A549 (cell line): ENCODE measurements around the gene TEX11. TPM values are rescaled to one million over a fixed set of nuclear protein-coding genes. Genes with fewer than 3 reads are reported as not detected.

Source experiments
- ATAC-seq, 2 experiments: fragments of 200-7000 bp in 1 of 2; fragments of >200 bp in 1 of 2; cut with Nextera tagmentation in 1 of 2; cut with Tn5 transposase in 1 of 2; 3 replicates each; pipeline versions ENCODE4 v1.8.0 to v1.9.1; 2018 to 2020; ENCODE audit warnings: mild to moderate bottlenecking in 1 of 2, moderate library complexity in 1 of 2
- CTCF ChIA-PET: fragments of 300-600 bp; sonication (Branson Sonifier 250); formaldehyde crosslinking; extraction: SDS; loops from one replicate; lab custom pipeline; 2021; ENCODE audit warnings: antibody characterized with exemption, inconsistent platforms; lab: Yijun Ruan, JAX
- POLR2A ChIA-PET: fragments of 350-600 bp; formaldehyde crosslinking; extraction: SDS; loops from one replicate; lab custom pipeline; 2021; ENCODE audit warnings: antibody characterized with exemption, inconsistent platforms; lab: Yijun Ruan, JAX
- DNase-seq, 2 experiments: peaks; one replicate each; pipeline versions ENCODE4 v3.0.0 to v3.0.0-alpha.2; 2011 to 2016; ENCODE audit warnings: low read depth in 1 of 2, low spot score in 1 of 2
- FAIRE-seq: peaks from 2 replicates; lab custom pipeline; 2011; peaks lifted over from hg19 to GRCh38; lab: Jason Lieb, UNC
- H3K27ac ChIP-seq, 2 experiments: fragments of >200 bp; sonication (Bioruptor Twin); formaldehyde crosslinking; 3 replicates each; pipeline ENCODE4 v1.5.1; 2016 to 2017
- H3K4me1 ChIP-seq: fragments of >200 bp; sonication (Bioruptor Twin); formaldehyde crosslinking; 3 replicates; pipeline ENCODE4 v1.6.1; 2016
- H3K4me2 ChIP-seq: fragments of >200 bp; sonication (Bioruptor Twin); formaldehyde crosslinking; 3 replicates; pipeline ENCODE4 v1.6.1; 2016
- H3K4me3 ChIP-seq: fragments of >200 bp; sonication (Bioruptor Twin); formaldehyde crosslinking; 3 replicates; pipeline ENCODE4 v1.5.1; 2016
- H3K9me3 ChIP-seq: fragments of >200 bp; sonication (Bioruptor Twin); formaldehyde crosslinking; 3 replicates; pipeline ENCODE4 v1.6.1; 2016
- BHLHE40 ChIP-seq: IDR thresholded peaks from 2 replicates; pipeline ENCODE4 v1.6.1; 2012; ENCODE audit warnings: low read depth, low read length, inconsistent platforms
- CBX2 ChIP-seq: fragments of 200-600 bp; sonication (generic); IDR thresholded peaks from 2 replicates; pipeline ENCODE4 v1.6.1; 2016; ENCODE audit warnings: low read depth, mild to moderate bottlenecking, borderline replicate concordance
- CHD2 ChIP-seq: fragments of 150-350 bp; IDR thresholded peaks from 2 replicates; pipeline ENCODE4 v1.6.1; 2014; ENCODE audit warnings: low read length; ENCODE audit not compliant: partially characterized antibody
- CHD4 ChIP-seq: fragments of 200-600 bp; sonication (generic); IDR thresholded peaks from 2 replicates; pipeline ENCODE4 v1.6.1; 2016; ENCODE audit warnings: antibody characterized with exemption, mild to moderate bottlenecking, borderline replicate concordance
- EHMT2 ChIP-seq: fragments of 200-600 bp; sonication (generic); IDR thresholded peaks from 2 replicates; pipeline ENCODE4 v1.6.1; 2016; ENCODE audit warnings: antibody characterized with exemption, low read depth, mild to moderate bottlenecking, moderate library complexity
- FOXS1 ChIP-seq: fragments of 250-450 bp; sonication (Bioruptor Pico); IDR thresholded peaks from 2 replicates; pipeline ENCODE4 v1.5.0; 2020; ENCODE audit warnings: mild to moderate bottlenecking, moderate library complexity
- HMGXB4 ChIP-seq: fragments of 250-450 bp; sonication (Bioruptor Pico); IDR thresholded peaks from 2 replicates; pipeline ENCODE4 v1.5.0; 2021; ENCODE audit warnings: mild to moderate bottlenecking, moderate library complexity, borderline replicate concordance
- HOXA7 ChIP-seq: fragments of 250-450 bp; sonication (Bioruptor Pico); IDR thresholded peaks from 2 replicates; pipeline ENCODE4 v1.5.0; 2020; ENCODE audit warnings: mild to moderate bottlenecking, moderate library complexity
- HOXB5 ChIP-seq: fragments of 250-450 bp; sonication (Bioruptor Pico); IDR thresholded peaks from 2 replicates; pipeline ENCODE4 v1.5.0; 2020; ENCODE audit warnings: mild to moderate bottlenecking, moderate library complexity
- KDM5A ChIP-seq: fragments of 200-600 bp; sonication (generic); IDR thresholded peaks from 2 replicates; pipeline ENCODE4 v1.6.1; 2016; ENCODE audit warnings: antibody characterized with exemption, mild to moderate bottlenecking
- MAFK ChIP-seq: fragments of 450-650 bp; IDR thresholded peaks from 2 replicates; pipeline ENCODE4 v1.6.1; 2014; ENCODE audit not compliant: partially characterized antibody
- MAZ ChIP-seq: fragments of 150-350 bp; IDR thresholded peaks from 2 replicates; pipeline ENCODE4 v1.6.1; 2014; ENCODE audit warnings: antibody characterized with exemption, low read depth, low read length, borderline replicate concordance
- NR3C1 ChIP-seq: fragments of >200 bp; sonication (Bioruptor Twin); formaldehyde crosslinking; IDR thresholded peaks from 3 replicates; pipeline ENCODE4 v1.6.1; 2017
- PBX3 ChIP-seq: IDR thresholded peaks from 2 replicates; pipeline ENCODE4 v1.6.1; 2012
- PHF8 ChIP-seq: fragments of 200-600 bp; sonication (generic); IDR thresholded peaks from 2 replicates; pipeline ENCODE4 v1.6.1; 2016; ENCODE audit warnings: low read depth, mild to moderate bottlenecking, antibody characterized with exemption, moderate library complexity, borderline replicate concordance
- POLR2A ChIP-seq: IDR thresholded peaks from 2 replicates; pipeline ENCODE4 v1.6.1; 2012; ENCODE audit warnings: mild to moderate bottlenecking, low read length
- POLR2AphosphoS2 ChIP-seq: conservative IDR thresholded peaks from 2 replicates; pipeline ENCODE4 v1.6.1; 2012; ENCODE audit warnings: low read length, improper control_type of control experiment, inconsistent platforms
- RARB ChIP-seq: fragments of 250-450 bp; sonication (Bioruptor Pico); IDR thresholded peaks from 2 replicates; pipeline ENCODE4 v1.8.0; 2021; ENCODE audit warnings: mild to moderate bottlenecking, moderate library complexity
- RFX5 ChIP-seq: fragments of 450-650 bp; IDR thresholded peaks from 2 replicates; pipeline ENCODE4 v1.7.1; 2014; ENCODE audit warnings: antibody characterized with exemption, mild to moderate bottlenecking, moderate library complexity
- RNF2 ChIP-seq: fragments of 200-600 bp; sonication (generic); IDR thresholded peaks from 2 replicates; pipeline ENCODE4 v1.6.1; 2016; ENCODE audit warnings: low read depth, mild to moderate bottlenecking, antibody characterized with exemption, moderate library complexity, borderline replicate concordance
- SMC3 ChIP-seq: fragments of >200 bp; sonication (Bioruptor Twin); formaldehyde crosslinking; IDR thresholded peaks from 3 replicates; pipeline ENCODE4 v1.6.1; 2018; ENCODE audit warnings: inconsistent platforms
- TP53 ChIP-seq: fragments of 250-450 bp; sonication (Bioruptor Pico); IDR thresholded peaks from 2 replicates; pipeline ENCODE4 v1.5.0; 2021; ENCODE audit warnings: mild to moderate bottlenecking, moderate library complexity
- WGBS: methylation state at CpG from one replicate; pipeline ENCODE4 v1.1.6; 2017; ENCODE audit errors: missing lambda C conversion rate; 5-methylcytosine and 5-hydroxymethylcytosine counted together
- polyA plus RNA-seq, 4 experiments: library from polyadenylated mRNA; depleted of rRNA in 3 of 4; stranded (reverse); fragments of >200 nt; fragmentation: RNase III in 1 of 4; extraction: RNeasy Plus Mini Kit Qiagen cat#74134 plus additional on column Dnase treatment in 1 of 4; gene quantifications; 2 replicates in 3 of 4; 3 replicates in 1 of 4; pipeline ENCODE4 v1.2.3, GENCODE V29; 2011 to 2017
- TF ChIP-seq, protein P1 (sequence below): fragments of 450-650 bp; IDR thresholded peaks from 2 replicates; pipeline ENCODE4 v1.6.1; 2014; ENCODE audit warnings: antibody characterized with exemption
- TF ChIP-seq, protein P2 (sequence below): fragments of >200 bp; sonication (Bioruptor Twin); formaldehyde crosslinking; IDR thresholded peaks from 3 replicates; pipeline ENCODE4 v1.6.1; 2016
- TF ChIP-seq, protein P3 (sequence below): IDR thresholded peaks from 2 replicates; pipeline ENCODE4 v1.6.1; 2012

TEX11 gene
- polyA plus RNA-seq, 2 of the 4 experiments (the other 2 are of a cell fraction), result not detected

DNA sequence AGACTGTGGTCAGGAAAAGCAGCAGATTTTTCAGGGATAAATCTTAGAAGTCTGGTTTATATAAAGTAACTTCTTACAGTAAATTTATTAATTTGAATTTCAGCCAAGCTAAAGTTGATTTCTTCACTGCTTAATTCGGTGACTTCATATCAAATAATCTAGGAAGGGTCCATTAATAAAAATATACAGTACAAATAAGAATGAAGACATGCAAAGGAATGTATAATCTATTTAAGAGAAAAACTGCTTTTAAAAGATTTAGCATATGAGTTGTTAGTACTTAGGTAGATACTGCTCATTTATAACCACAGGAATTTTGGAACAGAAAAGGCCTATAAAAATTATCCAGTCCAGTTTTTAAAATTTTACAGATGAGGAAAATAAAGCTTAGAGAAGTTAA is 286.8 kb downstream of the TEX11 start (continued):
- no peak for TF ChIP-seq HMGXB4
- TF ChIP-seq PBX3, result no peak
- no peak for TF ChIP-seq TP53 (CRISPR knock-in tag)
- TF ChIP-seq HOXB5 (CRISPR knock-in tag), result no peak
- TF ChIP-seq, all 56 proteins: peak for 0

GRCh38 chrX:70618467-70618866 is 290.0 kb downstream of the TEX11 start:
- CTCF ChIA-PET, result no interaction called here
- WGBS, result 47% methylated on average over 5 of the region's 5 CpGs
- FAIRE-seq, result no peak
- POLR2A ChIA-PET, result no interaction called here
- no peak for DNase-seq
- no peak overlapping the region for H3K4me3 ChIP-seq
- no peaks in the 10 kb centered on the region for H3K9me3 ChIP-seq
- no peak for ATAC-seq
- no peak overlapping the region for H3K27ac ChIP-seq
- TF ChIP-seq KDM5A (no peak), HMGXB4 (no peak), PBX3 (no peak), RFX5 (no peak), HOXA7 (CRISPR knock-in tag) (no peak)
- TF ChIP-seq, protein P1, sequence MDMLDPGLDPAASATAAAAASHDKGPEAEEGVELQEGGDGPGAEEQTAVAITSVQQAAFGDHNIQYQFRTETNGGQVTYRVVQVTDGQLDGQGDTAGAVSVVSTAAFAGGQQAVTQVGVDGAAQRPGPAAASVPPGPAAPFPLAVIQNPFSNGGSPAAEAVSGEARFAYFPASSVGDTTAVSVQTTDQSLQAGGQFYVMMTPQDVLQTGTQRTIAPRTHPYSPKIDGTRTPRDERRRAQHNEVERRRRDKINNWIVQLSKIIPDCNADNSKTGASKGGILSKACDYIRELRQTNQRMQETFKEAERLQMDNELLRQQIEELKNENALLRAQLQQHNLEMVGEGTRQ, result no peak
- H3K4me2 ChIP-seq, result no peak overlapping the region
- no peaks in the 10 kb centered on the region for H3K4me1 ChIP-seq

GRCh38 chrX:70613295-70613694 is 295.2 kb downstream of the TEX11 start:
- no peak for FAIRE-seq

More at GRCh38 chrX:70613295-70613694, 295.2 kb downstream of the TEX11 start:
- WGBS, result 38% methylated on average over 4 of the region's 5 CpGs
- H3K4me3 ChIP-seq, result no peak overlapping the region
- ChIA-PET CTCF (no interaction called here), POLR2A (no interaction called here)
- no peak for ATAC-seq
- no peaks in the 10 kb centered on the region for H3K4me1 ChIP-seq
- H3K9me3 ChIP-seq, result no peaks in the 10 kb centered on the region
- DNase-seq, result no peak
- H3K4me2 ChIP-seq, result no peak overlapping the region
- H3K27ac ChIP-seq, result no peak overlapping the region
- TF ChIP-seq EHMT2 (no peak), POLR2A (no peak), PBX3 (no peak), RFX5 (no peak), MAFK (no peak), POLR2AphosphoS2 (no peak), RNF2 (no peak), CBX2 (no peak), BHLHE40 (no peak), PHF8 (no peak), RARB (CRISPR knock-in tag) (no peak), CHD2 (no peak), MAZ (no peak), NR3C1 (no peak), FOXS1 (CRISPR knock-in tag) (no peak), CHD4 (no peak), SMC3 (no peak)
- TF ChIP-seq, protein P2, sequence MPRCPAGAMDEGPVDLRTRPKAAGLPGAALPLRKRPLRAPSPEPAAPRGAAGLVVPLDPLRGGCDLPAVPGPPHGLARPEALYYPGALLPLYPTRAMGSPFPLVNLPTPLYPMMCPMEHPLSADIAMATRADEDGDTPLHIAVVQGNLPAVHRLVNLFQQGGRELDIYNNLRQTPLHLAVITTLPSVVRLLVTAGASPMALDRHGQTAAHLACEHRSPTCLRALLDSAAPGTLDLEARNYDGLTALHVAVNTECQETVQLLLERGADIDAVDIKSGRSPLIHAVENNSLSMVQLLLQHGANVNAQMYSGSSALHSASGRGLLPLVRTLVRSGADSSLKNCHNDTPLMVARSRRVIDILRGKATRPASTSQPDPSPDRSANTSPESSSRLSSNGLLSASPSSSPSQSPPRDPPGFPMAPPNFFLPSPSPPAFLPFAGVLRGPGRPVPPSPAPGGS, result no peak
- TF ChIP-seq, protein P3, sequence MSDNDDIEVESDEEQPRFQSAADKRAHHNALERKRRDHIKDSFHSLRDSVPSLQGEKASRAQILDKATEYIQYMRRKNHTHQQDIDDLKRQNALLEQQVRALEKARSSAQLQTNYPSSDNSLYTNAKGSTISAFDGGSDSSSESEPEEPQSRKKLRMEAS, result no peak
